ENCODE results near the gene SLC19A1.

The SLC19A1 gene

GRCh38 chr21:45542242-45542666, at the start of gene SLC19A1:
SLC19A1 (minus strand) TSS chr21:45542440; CDS start chr21:45537959, 4,481 bp downstream.
- no peak within 1 kb of the TSS for H3K27ac Mint-ChIP-seq

GRCh38 chr21:45591619-45592207, 49.5 kb upstream of the SLC19A1 start:
- H3K4me1 Mint-ChIP-seq = peaks cover 21% of the 10 kb centered on the region
- TF ChIP-seq CTCF (IDR thresholded peaks at IDR 0.05) = no peak
- H3K9me3 Mint-ChIP-seq = peaks cover 28% of the 10 kb centered on the region
- H3K27me3 Mint-ChIP-seq (ENCODE audit: low read depth, poor library complexity) = peaks cover 40% of the 10 kb centered on the region
- H3K27ac Mint-ChIP-seq = no peak overlapping the region
- no peak overlapping the region for H3K4me3 Mint-ChIP-seq
- peaks cover 5% of the 10 kb centered on the region for H3K36me3 Mint-ChIP-seq (ENCODE audit: low read depth)
- no peak for DNase-seq

More at GRCh38 chr21:45542242-45542666, at the start of gene SLC19A1:
- Mint-ChIP-seq H3K4me1 (peaks cover 22% of the 10 kb centered on the region), H3K4me3 (peak within 1 kb of the TSS; percentile 83), H3K36me3 (ENCODE audit: low read depth) (no peaks in the 10 kb centered on the region), H3K9me3 (no peaks in the 10 kb centered on the region), H3K27me3 (ENCODE audit: low read depth, poor library complexity) (peaks cover under 1% of the 10 kb centered on the region)
- DNase-seq = peak; percentile 80
- TF ChIP-seq CTCF (IDR thresholded peaks at IDR 0.05) = no peak

- Mint-ChIP-seq H3K27ac (no peak overlapping the region), H3K36me3 (ENCODE audit: low read depth) (peaks cover 5% of the 10 kb centered on the region), H3K9me3 (peaks cover 35% of the 10 kb centered on the region), H3K4me1 (peaks cover 18% of the 10 kb centered on the region), H3K4me3 (no peak overlapping the region), H3K27me3 (ENCODE audit: low read depth, poor library complexity) (peaks cover 45% of the 10 kb centered on the region)
- peak; percentile 28 for DNase-seq
- no peak for TF ChIP-seq CTCF (IDR thresholded peaks at IDR 0.05)
Measured at GRCh38 chr21:45590726-45591618, 48.7 kb upstream of the SLC19A1 start.

- peaks cover 5% of the 10 kb centered on the region for H3K36me3 Mint-ChIP-seq (ENCODE audit: low read depth)
- peaks cover 45% of the 10 kb centered on the region for H3K27me3 Mint-ChIP-seq (ENCODE audit: low read depth, poor library complexity)
- no peak overlapping the region for H3K27ac Mint-ChIP-seq
- peaks cover 14% of the 10 kb centered on the region for H3K4me1 Mint-ChIP-seq
- no peak for TF ChIP-seq CTCF (IDR thresholded peaks at IDR 0.05)
- peak; percentile 64 for DNase-seq
- H3K4me3 Mint-ChIP-seq = no peak overlapping the region
- peaks cover 42% of the 10 kb centered on the region for H3K9me3 Mint-ChIP-seq
Measured at GRCh38 chr21:45590246-45590725, 48.0 kb upstream of the SLC19A1 start.

- TF ChIP-seq CTCF (IDR thresholded peaks at IDR 0.05) = no peak
- no peak for DNase-seq
- H3K4me3 Mint-ChIP-seq = no peak overlapping the region
Measured at GRCh38 chr21:45589686-45590245, 47.5 kb upstream of the SLC19A1 start.

More at GRCh38 chr21:45589686-45590245, 47.5 kb upstream of the SLC19A1 start:
- Mint-ChIP-seq H3K9me3 (peaks cover 47% of the 10 kb centered on the region), H3K27me3 (ENCODE audit: low read depth, poor library complexity) (peaks cover 48% of the 10 kb centered on the region), H3K36me3 (ENCODE audit: low read depth) (peaks cover 5% of the 10 kb centered on the region), H3K27ac (no peak overlapping the region), H3K4me1 (peaks cover 10% of the 10 kb centered on the region)

Measured in nephron progenitor cell (in vitro differentiated cells).